Measurements from ENCODE around the gene RNF169. TPM values are rescaled to one million over a fixed set of nuclear protein-coding genes. Genes with fewer than 3 reads are reported as not detected.

The RNF169 gene
- total RNA-seq, 1 donor = 32.6 TPM

- no peaks in the 10 kb centered on the region for H4K20me1 ChIP-seq (ENCODE audit: insufficient read depth, low read length)
- H3K9me3 ChIP-seq (ENCODE audit: low read depth, low read length) = no peaks in the 10 kb centered on the region
- no peak overlapping the region for H3K4me3 ChIP-seq (ENCODE audit: insufficient read depth, low read length)
- no peak overlapping the region for H3K27ac ChIP-seq (ENCODE audit: low read depth, low read length)
- H2AFZ ChIP-seq (ENCODE audit: low read length) = no peak overlapping the region
- H3K79me2 ChIP-seq (ENCODE audit: insufficient read depth, low read length) = no peaks in the 10 kb centered on the region
- no peaks in the 10 kb centered on the region for H3K27me3 ChIP-seq (ENCODE audit: insufficient read depth, low read length)
- H3K4me2 ChIP-seq (ENCODE audit: insufficient read depth, low read length) = peak overlapping the region; percentile 4
- peaks cover 6% of the 10 kb centered on the region for H3K4me1 ChIP-seq (ENCODE audit: insufficient read depth, low read length)
- H3K36me3 ChIP-seq (ENCODE audit: insufficient read depth, low read length) = peaks cover 61% of the 10 kb centered on the region
- no peak for DNase-seq (ENCODE audit: insufficient read length, low spot score, missing footprints)
- no peak for TF ChIP-seq CTCF (IDR thresholded peaks at IDR 0.05; ENCODE audit: extremely low read depth, low read depth, low read length)
These were observed 91.8 kb downstream of the RNF169 start for GRCh38 chr11:74840486-74840885.

- Histone ChIP-seq H3K27me3 (ENCODE audit: insufficient read depth, low read length) (no peaks in the 10 kb centered on the region), H3K4me1 (ENCODE audit: insufficient read depth, low read length) (peaks cover 6% of the 10 kb centered on the region), H3K4me2 (ENCODE audit: insufficient read depth, low read length) (no peak overlapping the region), H3K9me3 (ENCODE audit: low read depth, low read length) (no peaks in the 10 kb centered on the region), H3K27ac (ENCODE audit: low read depth, low read length) (no peak overlapping the region), H3K79me2 (ENCODE audit: insufficient read depth, low read length) (no peaks in the 10 kb centered on the region), H3K36me3 (ENCODE audit: insufficient read depth, low read length) (peaks cover 48% of the 10 kb centered on the region), H2AFZ (ENCODE audit: low read length) (no peak overlapping the region), H4K20me1 (ENCODE audit: insufficient read depth, low read length) (peaks cover 2% of the 10 kb centered on the region), H3K4me3 (ENCODE audit: insufficient read depth, low read length) (no peak overlapping the region)
- TF ChIP-seq CTCF (IDR thresholded peaks at IDR 0.05; ENCODE audit: extremely low read depth, low read depth, low read length) = no peak
- no peak for DNase-seq (ENCODE audit: insufficient read length, low spot score, missing footprints)
These were observed 94.3 kb downstream of the RNF169 start for GRCh38 chr11:74842967-74843366.

- Histone ChIP-seq H2AFZ (ENCODE audit: low read length) (no peak overlapping the region), H3K4me3 (ENCODE audit: insufficient read depth, low read length) (no peak overlapping the region), H4K20me1 (ENCODE audit: insufficient read depth, low read length) (peaks cover 2% of the 10 kb centered on the region), H3K9me3 (ENCODE audit: low read depth, low read length) (no peaks in the 10 kb centered on the region), H3K36me3 (ENCODE audit: insufficient read depth, low read length) (peaks cover 44% of the 10 kb centered on the region), H3K27me3 (ENCODE audit: insufficient read depth, low read length) (no peaks in the 10 kb centered on the region), H3K4me1 (ENCODE audit: insufficient read depth, low read length) (peaks cover 12% of the 10 kb centered on the region), H3K79me2 (ENCODE audit: insufficient read depth, low read length) (no peaks in the 10 kb centered on the region), H3K4me2 (ENCODE audit: insufficient read depth, low read length) (no peak overlapping the region), H3K27ac (ENCODE audit: low read depth, low read length) (no peak overlapping the region)
- DNase-seq (ENCODE audit: insufficient read length, low spot score, missing footprints) = no peak
- no peak for TF ChIP-seq CTCF (IDR thresholded peaks at IDR 0.05; ENCODE audit: extremely low read depth, low read depth, low read length)
These were observed 95.4 kb downstream of the RNF169 start for GRCh38 chr11:74844072-74844471.

GRCh38 chr11:74844865-74845264, 96.2 kb downstream of the RNF169 start:
- TF ChIP-seq CTCF (IDR thresholded peaks at IDR 0.05; ENCODE audit: extremely low read depth, low read depth, low read length) = no peak
- Histone ChIP-seq H3K9me3 (ENCODE audit: low read depth, low read length) (no peaks in the 10 kb centered on the region), H3K27me3 (ENCODE audit: insufficient read depth, low read length) (no peaks in the 10 kb centered on the region), H3K4me1 (ENCODE audit: insufficient read depth, low read length) (peaks cover 20% of the 10 kb centered on the region), H2AFZ (ENCODE audit: low read length) (no peak overlapping the region), H3K4me3 (ENCODE audit: insufficient read depth, low read length) (no peak overlapping the region), H3K79me2 (ENCODE audit: insufficient read depth, low read length) (no peaks in the 10 kb centered on the region), H3K4me2 (ENCODE audit: insufficient read depth, low read length) (no peak overlapping the region), H3K36me3 (ENCODE audit: insufficient read depth, low read length) (peaks cover 44% of the 10 kb centered on the region), H3K27ac (ENCODE audit: low read depth, low read length) (no peak overlapping the region), H4K20me1 (ENCODE audit: insufficient read depth, low read length) (peaks cover 2% of the 10 kb centered on the region)
- DNase-seq (ENCODE audit: insufficient read length, low spot score, missing footprints) = no peak

All from osteoblast (primary cell).